Keratinocyte (primary cell): Measurements from ENCODE around the gene ARTN. TPM values are rescaled to one million over a fixed set of nuclear protein-coding genes. Genes with fewer than 3 reads are reported as not detected.

Source experiments
- DNase-seq: peaks from one replicate; pipeline ENCODE4 v3.0.0-alpha.2; 2011; ENCODE audit warnings: low read depth, missing footprints, low spot score
- FAIRE-seq: peaks from 2 replicates; lab custom pipeline; 2011; peaks lifted over from hg19 to GRCh38; lab: Jason Lieb, UNC
- H2AFZ ChIP-seq: 2 replicates; pipeline ENCODE4 v1.6.0; 2012; ENCODE audit warnings: low read length, control low read depth, inconsistent platforms; ENCODE audit not compliant: control insufficient read depth
- H3K27ac ChIP-seq: 2 replicates; pipeline ENCODE4 v1.5.1; 2011; ENCODE audit warnings: low read length; ENCODE audit not compliant: control insufficient read depth, insufficient read depth
- H3K27me3 ChIP-seq: 3 replicates; pipeline ENCODE4 v1.6.0; 2011; ENCODE audit warnings: low read length; ENCODE audit not compliant: control insufficient read depth, insufficient read depth; ENCODE audit errors: extremely low read depth
- H3K36me3 ChIP-seq, 2 experiments: 2 replicates in 1 of 2; 3 replicates in 1 of 2; pipeline ENCODE4 v1.5.1; 2011; ENCODE audit warnings: low read length in 2 of 2, mild to moderate bottlenecking in 1 of 2; ENCODE audit not compliant: control insufficient read depth in 2 of 2, insufficient read depth in 2 of 2; ENCODE audit errors: extremely low read depth in 1 of 2
- H3K4me1 ChIP-seq: 3 replicates; pipeline ENCODE4 v1.5.1; 2011; ENCODE audit warnings: low read length; ENCODE audit not compliant: control insufficient read depth, insufficient read depth; ENCODE audit errors: extremely low read depth
- H3K4me2 ChIP-seq: 3 replicates; pipeline ENCODE4 v1.6.0; 2011; ENCODE audit warnings: low read depth, low read length; ENCODE audit not compliant: control insufficient read depth, insufficient read depth; ENCODE audit errors: extremely low read depth
- H3K4me3 ChIP-seq, 3 experiments: fragments of 200-600 bp in 1 of 3; sonication (generic) in 1 of 3; 2 replicates in 2 of 3; 3 replicates in 1 of 3; pipeline ENCODE4 v1.5.1; 2011 to 2016; ENCODE audit warnings: low read length in 3 of 3, mild to moderate bottlenecking in 3 of 3, control low read depth in 2 of 3, inconsistent platforms in 1 of 3, low read depth in 1 of 3, mixed read lengths in 1 of 3, mixed run types in 1 of 3, moderate library complexity in 1 of 3; ENCODE audit not compliant: control insufficient read depth in 2 of 3, insufficient read depth in 2 of 3; ENCODE audit errors: extremely low read depth in 1 of 3
- H3K79me2 ChIP-seq: 2 replicates; pipeline ENCODE4 v1.6.0; 2012; ENCODE audit warnings: low read length; ENCODE audit not compliant: control insufficient read depth, insufficient read depth
- H3K9ac ChIP-seq: 3 replicates; pipeline ENCODE4 v1.6.0; 2011; ENCODE audit warnings: low read length; ENCODE audit not compliant: control insufficient read depth, insufficient read depth; ENCODE audit errors: extremely low read depth
- H3K9me1 ChIP-seq: 3 replicates; pipeline ENCODE4 v1.6.0; 2011; ENCODE audit warnings: low read length; ENCODE audit not compliant: control insufficient read depth, insufficient read depth; ENCODE audit errors: extremely low read depth
- H3K9me3 ChIP-seq: 2 replicates; pipeline ENCODE4 v1.5.1; 2012; ENCODE audit warnings: low read depth, low read length; ENCODE audit not compliant: control insufficient read depth
- H4K20me1 ChIP-seq: 3 replicates; pipeline ENCODE4 v1.6.0; 2011; ENCODE audit warnings: low read length; ENCODE audit not compliant: control insufficient read depth, insufficient read depth; ENCODE audit errors: extremely low read depth
- EZH2 ChIP-seq: IDR thresholded peaks from one replicate; pipeline ENCODE4 v1.6.1; 2012; ENCODE audit warnings: inconsistent platforms, mild to moderate bottlenecking, low read length, moderate library complexity
- dilution Hi-C: fragments of 300-500 bp; cut with MboI; formaldehyde crosslinking; loops from one replicate; pipeline ENCODE4 v1.7.0; 2020; ENCODE audit warnings: low sequenced_read_pairs; ENCODE audit not compliant: extremely low pct_ligation_motif_present
- polyA plus RNA-seq, 5 experiments: library from polyadenylated mRNA; depleted of rRNA in 3 of 5; stranded (reverse) in 3 of 5; stranded (forward) in 1 of 5; unstranded in 1 of 5; fragments of >200 nt; gene quantifications; 1 replicate in 1 of 5; 2 replicates in 3 of 5; 3 replicates in 1 of 5; pipeline versions ENCODE4 v1.2.1 to v1.2.3, GENCODE V29; 2011 to 2012; ENCODE audit warnings: missing spikeins in 2 of 5, low read depth in 1 of 5, low replicate concordance in 1 of 5
- TF ChIP-seq, protein P1 (sequence below), 3 experiments: IDR thresholded peaks in 1 of 3; conservative IDR thresholded peaks in 1 of 3; optimal IDR thresholded peaks in 1 of 3; 2 replicates in 2 of 3; 3 replicates in 1 of 3; pipeline versions ENCODE3 to v1.5.1; 2011; ENCODE audit warnings: low read length in 3 of 3, mild to moderate bottlenecking in 3 of 3, moderate library complexity in 2 of 3, control low read depth in 1 of 3, inconsistent platforms in 1 of 3; ENCODE audit not compliant: insufficient read depth in 2 of 3; ENCODE audit errors: extremely low read depth in 1 of 3

The ARTN gene
- polyA plus RNA-seq, 1 donor (not counting 4 experiments of a cell fraction or from before 2014, with no cell fraction given): 27.2 TPM

DNA sequence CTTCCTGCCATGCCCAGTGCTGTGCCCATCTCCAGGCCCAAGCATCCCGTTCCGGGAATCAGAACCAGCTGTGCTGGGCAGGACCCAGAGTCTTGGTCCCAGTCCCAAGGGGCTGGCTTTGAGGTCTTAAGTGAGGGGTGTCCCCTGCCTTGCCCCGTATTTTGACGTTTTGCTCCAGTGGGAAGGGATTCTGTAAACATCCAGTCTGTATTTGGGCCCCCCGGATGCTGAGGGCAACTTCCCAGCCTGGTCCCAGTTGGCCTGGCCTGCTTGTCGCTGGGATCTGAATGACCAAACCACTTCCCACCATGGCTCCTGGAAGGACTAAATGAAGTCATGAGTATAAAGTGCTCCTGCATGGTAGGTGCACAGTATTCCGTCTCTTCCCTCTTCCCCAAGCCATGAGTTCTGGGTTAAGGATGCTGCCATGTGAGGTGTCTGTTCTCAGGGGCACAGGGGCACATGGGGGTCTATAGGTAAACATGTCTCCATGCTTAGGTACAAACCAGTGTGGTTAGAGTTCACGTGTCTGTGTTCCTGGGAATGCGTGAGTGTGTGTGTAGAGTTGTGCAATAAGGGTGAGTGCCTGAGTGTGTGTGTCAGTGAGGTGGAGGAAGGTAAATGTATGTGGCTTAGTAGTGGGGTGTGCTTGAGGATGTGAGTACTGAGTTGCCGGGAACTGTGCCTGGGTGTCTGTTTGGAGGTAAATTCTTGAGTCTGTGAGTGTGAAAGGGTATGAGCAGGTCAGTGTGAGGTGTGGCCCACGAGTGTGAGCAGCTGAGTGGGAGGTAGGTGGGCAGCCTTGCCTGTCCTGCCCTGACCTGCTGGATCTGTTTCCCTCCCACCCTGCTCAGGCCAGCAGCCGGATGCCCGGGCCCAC is 46.9 kb downstream of the ARTN start:
- Histone ChIP-seq H3K27me3 (no peaks in the 10 kb centered on the region), H3K9ac (peak overlapping the region; percentile 94), H3K9me1 (no peaks in the 10 kb centered on the region), H3K4me3 (peak overlapping the region; percentile 51 to 74 (median 73)), H3K36me3 (peaks cover 32 to 41% of the 10 kb centered on the region in 2 experiments), H3K4me2 (peak overlapping the region; percentile 83), H3K4me1 (peaks cover 40% of the 10 kb centered on the region), H3K9me3 (no peaks in the 10 kb centered on the region), H3K27ac (peak overlapping the region; percentile 92), H3K79me2 (peaks cover 65% of the 10 kb centered on the region), H4K20me1 (no peaks in the 10 kb centered on the region), H2AFZ (no peak overlapping the region)
- dilution Hi-C loops: no loop called here
- peak; percentile 94 for FAIRE-seq
- no peak for TF ChIP-seq EZH2
- TF ChIP-seq, protein P1, sequence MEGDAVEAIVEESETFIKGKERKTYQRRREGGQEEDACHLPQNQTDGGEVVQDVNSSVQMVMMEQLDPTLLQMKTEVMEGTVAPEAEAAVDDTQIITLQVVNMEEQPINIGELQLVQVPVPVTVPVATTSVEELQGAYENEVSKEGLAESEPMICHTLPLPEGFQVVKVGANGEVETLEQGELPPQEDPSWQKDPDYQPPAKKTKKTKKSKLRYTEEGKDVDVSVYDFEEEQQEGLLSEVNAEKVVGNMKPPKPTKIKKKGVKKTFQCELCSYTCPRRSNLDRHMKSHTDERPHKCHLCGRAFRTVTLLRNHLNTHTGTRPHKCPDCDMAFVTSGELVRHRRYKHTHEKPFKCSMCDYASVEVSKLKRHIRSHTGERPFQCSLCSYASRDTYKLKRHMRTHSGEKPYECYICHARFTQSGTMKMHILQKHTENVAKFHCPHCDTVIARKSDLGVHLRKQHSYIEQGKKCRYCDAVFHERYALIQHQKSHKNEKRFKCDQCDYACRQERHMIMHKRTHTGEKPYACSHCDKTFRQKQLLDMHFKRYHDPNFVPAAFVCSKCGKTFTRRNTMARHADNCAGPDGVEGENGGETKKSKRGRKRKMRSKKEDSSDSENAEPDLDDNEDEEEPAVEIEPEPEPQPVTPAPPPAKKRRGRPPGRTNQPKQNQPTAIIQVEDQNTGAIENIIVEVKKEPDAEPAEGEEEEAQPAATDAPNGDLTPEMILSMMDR (optimal IDR thresholded peaks at IDR 0.05 in 1 of 3, IDR thresholded peaks at IDR 0.05 in 1 of 3, conservative IDR thresholded peaks at IDR 0.05 in 1 of 3; ENCODE audit: extremely low read depth in 1 of 3, insufficient read depth in 2 of 3, low read length in 3 of 3): no peak
- peak; percentile 92 for DNase-seq

DNA sequence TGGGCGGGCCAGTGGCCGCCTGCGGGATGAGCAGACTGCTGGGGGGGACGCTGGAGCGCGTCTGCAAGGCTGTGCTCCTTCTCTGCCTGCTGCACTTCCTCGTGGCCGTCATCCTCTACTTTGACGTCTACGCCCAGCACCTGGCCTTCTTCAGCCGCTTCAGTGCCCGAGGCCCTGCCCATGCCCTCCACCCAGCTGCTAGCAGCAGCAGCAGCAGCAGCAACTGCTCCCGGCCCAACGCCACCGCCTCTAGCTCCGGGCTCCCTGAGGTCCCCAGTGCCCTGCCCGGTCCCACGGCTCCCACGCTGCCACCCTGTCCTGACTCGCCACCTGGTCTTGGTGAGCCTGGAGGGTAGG is 47.5 kb downstream of the ARTN start:
- Histone ChIP-seq H3K4me3 (peak overlapping the region; percentile 46 to 74 (median 51)), H3K4me1 (peaks cover 39% of the 10 kb centered on the region), H4K20me1 (no peaks in the 10 kb centered on the region), H3K9me3 (no peaks in the 10 kb centered on the region), H3K79me2 (peaks cover 59% of the 10 kb centered on the region), H3K4me2 (peak overlapping the region; percentile 83), H3K27me3 (no peaks in the 10 kb centered on the region), H3K36me3 (peaks cover 35 to 45% of the 10 kb centered on the region in 2 experiments), H3K9ac (peak overlapping the region; percentile 94), H3K27ac (peak overlapping the region; percentile 92), H2AFZ (no peak overlapping the region), H3K9me1 (no peaks in the 10 kb centered on the region)
- TF ChIP-seq, protein P1 (optimal IDR thresholded peaks at IDR 0.05 in 1 of 3, IDR thresholded peaks at IDR 0.05 in 1 of 3, conservative IDR thresholded peaks at IDR 0.05 in 1 of 3; ENCODE audit: extremely low read depth in 1 of 3, insufficient read depth in 2 of 3, low read length in 3 of 3): no peak
- TF ChIP-seq EZH2: no peak
- dilution Hi-C loops: no loop called here
- no peak for DNase-seq
- no peak for FAIRE-seq
